ENCODE data around the gene SAMD11. TPM values are rescaled to one million over a fixed set of nuclear protein-coding genes. Genes with fewer than 3 reads are reported as not detected.

Gene SAMD11
- total and polyA plus RNA-seq, 2 of the 13 experiments (the other 11 are each of a cell fraction or from before 2014, with no cell fraction given), result 0.11 TPM; not detected in 1

DNA sequence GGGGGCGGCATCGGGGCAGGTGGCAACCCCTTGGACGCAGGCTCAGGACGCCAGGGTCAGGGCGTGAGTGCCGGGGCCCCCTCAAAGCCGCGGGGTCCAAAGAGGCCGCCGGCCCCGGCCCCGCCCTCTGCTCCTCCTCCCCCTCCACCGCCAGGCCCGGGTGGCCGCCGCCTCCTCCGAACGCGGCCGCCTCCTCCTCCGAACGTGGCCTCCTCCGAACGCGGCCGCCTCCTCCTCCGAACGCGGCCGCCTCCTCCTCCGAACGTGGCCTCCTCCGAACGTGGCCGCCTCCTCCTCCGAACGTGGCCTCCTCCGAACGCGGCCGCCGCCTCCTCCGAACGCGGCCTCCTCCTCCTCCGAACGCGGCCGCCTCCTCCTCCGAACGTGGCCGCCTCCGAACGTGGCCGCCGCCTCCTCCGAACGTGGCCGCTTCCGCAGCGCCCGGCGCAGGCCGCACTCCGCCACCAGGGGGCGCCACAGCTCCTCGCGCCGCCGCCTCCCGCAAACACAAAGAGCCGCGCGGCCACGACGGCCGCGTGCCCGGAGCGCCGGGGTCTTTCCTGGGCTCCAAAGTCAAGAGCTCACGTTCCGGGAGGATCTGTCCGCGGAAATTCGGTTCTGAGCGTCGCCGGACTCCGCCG lies 19.3 kb upstream of the SAMD11 start (continued):
- TF ChIP-seq, protein P1, sequence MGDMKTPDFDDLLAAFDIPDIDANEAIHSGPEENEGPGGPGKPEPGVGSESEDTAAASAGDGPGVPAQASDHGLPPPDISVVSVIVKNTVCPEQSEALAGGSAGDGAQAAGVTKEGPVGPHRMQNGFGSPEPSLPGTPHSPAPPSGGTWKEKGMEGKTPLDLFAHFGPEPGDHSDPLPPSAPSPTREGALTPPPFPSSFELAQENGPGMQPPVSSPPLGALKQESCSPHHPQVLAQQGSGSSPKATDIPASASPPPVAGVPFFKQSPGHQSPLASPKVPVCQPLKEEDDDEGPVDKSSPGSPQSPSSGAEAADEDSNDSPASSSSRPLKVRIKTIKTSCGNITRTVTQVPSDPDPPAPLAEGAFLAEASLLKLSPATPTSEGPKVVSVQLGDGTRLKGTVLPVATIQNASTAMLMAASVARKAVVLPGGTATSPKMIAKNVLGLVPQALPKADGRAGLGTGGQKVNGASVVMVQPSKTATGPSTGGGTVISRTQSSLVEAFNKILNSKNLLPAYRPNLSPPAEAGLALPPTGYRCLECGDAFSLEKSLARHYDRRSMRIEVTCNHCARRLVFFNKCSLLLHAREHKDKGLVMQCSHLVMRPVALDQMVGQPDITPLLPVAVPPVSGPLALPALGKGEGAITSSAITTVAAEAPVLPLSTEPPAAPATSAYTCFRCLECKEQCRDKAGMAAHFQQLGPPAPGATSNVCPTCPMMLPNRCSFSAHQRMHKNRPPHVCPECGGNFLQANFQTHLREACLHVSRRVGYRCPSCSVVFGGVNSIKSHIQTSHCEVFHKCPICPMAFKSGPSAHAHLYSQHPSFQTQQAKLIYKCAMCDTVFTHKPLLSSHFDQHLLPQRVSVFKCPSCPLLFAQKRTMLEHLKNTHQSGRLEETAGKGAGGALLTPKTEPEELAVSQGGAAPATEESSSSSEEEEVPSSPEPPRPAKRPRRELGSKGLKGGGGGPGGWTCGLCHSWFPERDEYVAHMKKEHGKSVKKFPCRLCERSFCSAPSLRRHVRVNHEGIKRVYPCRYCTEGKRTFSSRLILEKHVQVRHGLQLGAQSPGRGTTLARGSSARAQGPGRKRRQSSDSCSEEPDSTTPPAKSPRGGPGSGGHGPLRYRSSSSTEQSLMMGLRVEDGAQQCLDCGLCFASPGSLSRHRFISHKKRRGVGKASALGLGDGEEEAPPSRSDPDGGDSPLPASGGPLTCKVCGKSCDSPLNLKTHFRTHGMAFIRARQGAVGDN (CRISPR knock-in tag; IDR thresholded peaks at IDR 0.05), result peak; percentile 94
- TF ChIP-seq NFE2 (CRISPR knock-in tag; IDR thresholded peaks at IDR 0.05) (no peak), FOXA1 (IDR thresholded peaks at IDR 0.05) (no peak), FOXA1 (CRISPR knock-in tag; IDR thresholded peaks at IDR 0.05) (no peak), SMC3 (IDR thresholded peaks at IDR 0.05; ENCODE audit: low read length) (peak; percentile 13; the same call in 1 of the 2 replicates), PAX8 (CRISPR knock-in tag; IDR thresholded peaks at IDR 0.05; ENCODE audit: borderline replicate concordance) (no peak), ERF (CRISPR knock-in tag; IDR thresholded peaks at IDR 0.05) (peak; percentile 83), THAP11 (CRISPR knock-in tag; IDR thresholded peaks at IDR 0.05) (peak; percentile 50; the same call in 1 of the 2 replicates), ZBTB38 (CRISPR knock-in tag; IDR thresholded peaks at IDR 0.05) (0 out of 2 replicates have a peak, but pooled peaks have one; percentile 15), ZNF607 (CRISPR knock-in tag; IDR thresholded peaks at IDR 0.05; ENCODE audit: borderline replicate concordance) (peak; percentile 56; the same call in 1 of the 2 replicates), HDAC1 (CRISPR knock-in tag; IDR thresholded peaks at IDR 0.05) (peak; percentile 46; the same call in 1 of the 2 replicates), GTF2F1 (IDR thresholded peaks at IDR 0.05; ENCODE audit: low read length) (no peak), NFKBIZ (CRISPR knock-in tag; IDR thresholded peaks at IDR 0.05) (no peak)
- TF ChIP-seq, protein P2, sequence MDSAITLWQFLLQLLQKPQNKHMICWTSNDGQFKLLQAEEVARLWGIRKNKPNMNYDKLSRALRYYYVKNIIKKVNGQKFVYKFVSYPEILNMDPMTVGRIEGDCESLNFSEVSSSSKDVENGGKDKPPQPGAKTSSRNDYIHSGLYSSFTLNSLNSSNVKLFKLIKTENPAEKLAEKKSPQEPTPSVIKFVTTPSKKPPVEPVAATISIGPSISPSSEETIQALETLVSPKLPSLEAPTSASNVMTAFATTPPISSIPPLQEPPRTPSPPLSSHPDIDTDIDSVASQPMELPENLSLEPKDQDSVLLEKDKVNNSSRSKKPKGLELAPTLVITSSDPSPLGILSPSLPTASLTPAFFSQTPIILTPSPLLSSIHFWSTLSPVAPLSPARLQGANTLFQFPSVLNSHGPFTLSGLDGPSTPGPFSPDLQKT (CRISPR knock-in tag; IDR thresholded peaks at IDR 0.05; ENCODE audit: borderline replicate concordance), result no peak

All from HepG2 (cell line).